NB4 (cell line): ENCODE data around the gene DSCAM.

Experiments used
- CTCF ChIP-seq: IDR thresholded peaks from one replicate; pipeline ENCODE4 v1.5.1; 2012; ENCODE audit warnings: low read depth, low read length
- MYC ChIP-seq: IDR thresholded peaks from 2 replicates; pipeline ENCODE4 v1.6.1; 2011; ENCODE audit warnings: low read depth, low read length

GRCh38 chr21:40696246-40696645 is 150.7 kb downstream of the DSCAM start:
- TF ChIP-seq CTCF = no peak
- no peak for TF ChIP-seq MYC
